Hematopoietic multipotent progenitor cell treated with erythropoietin and hydrocortisone succinate and interleukin-3 and kit ligand, for 15 days (in vitro differentiated cells): ENCODE results near the gene VDR.

Source experiments
- DNase-seq: peaks from one replicate; pipeline ENCODE4 v3.0.0-alpha.2; 2015; ENCODE audit warnings: low spot score

VDR gene

GRCh38 chr12:47892819-47893218 lies 12.0 kb downstream of the VDR start:
- no peak for DNase-seq

DNA sequence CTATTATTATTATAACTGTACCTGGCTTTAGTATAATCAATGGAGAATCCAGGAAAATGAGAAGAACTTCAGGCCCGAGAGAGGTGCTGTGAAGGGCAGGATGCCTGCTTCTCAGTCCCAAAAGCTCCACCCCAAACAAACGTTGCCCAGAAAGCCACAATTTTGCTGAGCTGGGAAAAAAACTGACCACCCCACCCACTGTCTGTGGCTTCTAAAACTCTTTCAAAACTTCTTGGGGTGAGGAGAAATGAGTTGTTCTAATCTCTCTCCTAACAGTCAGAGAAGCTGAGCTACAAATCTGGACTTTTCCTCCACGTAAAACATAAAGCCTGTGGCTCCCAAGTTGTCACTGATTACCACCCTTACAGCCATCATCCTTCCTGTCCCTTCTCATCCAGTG lies 13.4 kb downstream of the VDR start:
- no peak for DNase-seq

GRCh38 chr12:47889040-47889439 lies 15.8 kb downstream of the VDR start:
- DNase-seq, result no peak

DNA sequence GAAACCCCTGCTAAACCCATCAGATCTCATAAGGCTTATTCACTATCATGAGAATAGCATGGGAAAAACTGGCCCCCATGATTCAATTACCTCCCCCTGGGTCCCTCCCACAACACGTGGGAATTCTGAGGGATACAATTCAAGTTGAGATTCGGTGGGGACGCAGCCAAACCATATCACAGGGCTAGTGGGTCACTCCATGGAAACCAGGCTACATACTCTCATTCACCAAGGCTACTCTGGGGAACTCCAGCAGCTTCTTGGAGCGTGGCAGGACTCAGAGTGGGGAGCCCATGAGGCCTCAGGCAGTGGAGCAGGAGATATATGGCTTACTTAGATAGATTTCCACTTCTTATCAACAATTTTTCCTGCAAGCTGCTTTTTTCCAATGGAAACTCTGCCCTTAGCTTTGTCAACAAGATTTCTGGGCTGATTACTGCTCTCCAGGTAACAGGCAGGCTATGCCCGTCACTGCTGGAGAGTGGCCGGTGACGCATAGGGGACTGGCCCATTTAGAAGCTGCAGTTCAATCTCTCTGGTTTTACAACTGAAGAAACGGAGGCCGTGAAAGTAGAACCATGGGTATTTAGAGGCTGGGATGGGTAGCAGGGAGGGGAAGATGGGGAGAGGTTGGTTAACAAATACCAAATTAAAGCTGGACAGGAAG lies 16.5 kb downstream of the VDR start:
- DNase-seq, result no peak

GRCh38 chr12:47887529-47887928 lies 17.3 kb downstream of the VDR start:
- DNase-seq, result no peak

GRCh38 chr12:47886510-47887240 lies 18.1 kb downstream of the VDR start:
- no peak for DNase-seq

- DNase-seq, result no peak
These were observed 19.2 kb downstream of the VDR start for GRCh38 chr12:47885566-47885965.

- DNase-seq, result no peak
These were observed 19.7 kb downstream of the VDR start for GRCh38 chr12:47885012-47885501.

- no peak for DNase-seq
These were observed 20.3 kb downstream of the VDR start for GRCh38 chr12:47884501-47884900.

- no peak for DNase-seq
These were observed 21.1 kb downstream of the VDR start for GRCh38 chr12:47883663-47884195.

DNA sequence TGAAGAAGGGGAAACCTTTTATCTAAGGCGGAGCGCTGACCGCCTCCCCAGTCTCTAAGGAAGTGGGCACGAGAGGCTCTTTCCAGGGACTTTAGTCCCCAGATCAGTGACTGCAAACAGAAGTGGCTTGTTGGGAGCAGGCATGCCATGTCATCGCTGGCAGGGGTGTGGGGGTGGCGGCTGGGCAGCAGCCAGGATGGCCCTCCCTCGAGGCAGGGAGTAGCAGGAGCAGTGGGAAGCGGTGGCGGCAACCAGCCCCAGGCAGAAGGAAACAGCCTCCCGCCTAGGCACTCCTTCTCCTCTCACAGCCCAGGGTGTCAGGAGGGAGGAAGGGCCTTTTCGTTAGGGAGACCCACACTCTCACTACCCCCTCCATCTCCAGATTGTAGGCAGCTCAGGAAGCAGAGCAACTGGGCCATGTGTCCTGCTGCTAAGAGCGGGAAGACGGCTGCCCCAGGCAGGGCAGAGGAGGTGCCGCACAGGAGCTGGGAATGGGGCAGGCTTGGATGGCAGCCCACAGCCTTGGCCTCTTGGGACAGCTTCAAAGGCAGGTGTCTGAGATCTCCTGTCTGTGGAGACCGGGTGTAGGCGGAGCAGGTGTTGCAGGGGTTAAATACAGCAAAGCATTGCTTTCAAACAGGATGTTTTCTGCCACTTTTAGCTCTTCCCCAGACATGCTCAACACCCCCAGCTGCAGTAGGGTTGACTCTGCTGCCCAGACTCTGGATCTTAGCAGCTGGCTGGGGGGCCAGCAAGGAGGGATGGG lies 21.8 kb downstream of the VDR start:
- DNase-seq, result no peak

DNA sequence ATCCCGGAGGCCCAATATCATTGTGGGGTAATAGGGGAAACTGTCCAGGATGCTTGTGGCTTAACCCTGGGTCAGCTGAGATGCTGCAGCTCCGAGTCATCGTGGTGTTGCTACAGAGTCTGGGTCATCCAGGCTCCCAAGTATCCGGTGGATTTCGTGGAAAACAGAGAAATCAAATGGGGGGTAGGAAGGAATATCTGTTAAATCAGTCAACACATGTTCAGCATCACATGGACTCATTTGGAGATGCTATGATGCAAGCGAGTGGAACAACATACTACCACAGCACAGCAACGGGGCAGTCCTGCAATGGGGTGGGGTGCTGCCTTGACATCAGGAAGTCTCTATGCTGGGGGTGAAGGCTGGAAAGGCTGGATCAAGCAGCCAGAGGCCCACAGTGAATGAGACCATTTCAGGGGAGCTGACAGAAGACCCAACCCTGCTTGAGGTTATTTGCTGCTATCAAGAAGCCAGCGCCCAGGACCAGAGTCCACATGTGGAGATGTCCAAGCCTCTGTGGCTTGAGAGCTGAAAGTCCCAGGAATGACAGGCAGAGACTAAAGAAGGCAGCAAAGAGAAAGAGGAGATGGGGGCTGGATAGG lies 22.9 kb downstream of the VDR start:
- no peak for DNase-seq

DNA sequence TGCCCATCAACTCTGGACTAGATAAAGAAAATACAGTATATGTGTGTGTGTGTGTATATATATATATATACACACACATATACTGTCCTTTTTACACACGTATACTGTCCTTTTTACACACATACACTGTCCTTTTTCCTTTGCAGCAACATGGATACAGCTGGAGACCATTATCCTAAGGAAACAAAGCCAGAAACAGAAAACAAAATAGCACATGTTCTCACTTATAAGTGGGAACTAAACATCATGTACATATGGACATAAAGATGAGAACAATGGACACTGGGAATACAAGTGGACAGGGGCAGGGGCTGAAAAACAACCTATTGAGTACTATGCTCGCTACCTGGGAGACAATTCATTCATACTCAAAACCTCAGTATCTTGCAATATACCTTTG lies 23.7 kb downstream of the VDR start:
- no peak for DNase-seq

DNA sequence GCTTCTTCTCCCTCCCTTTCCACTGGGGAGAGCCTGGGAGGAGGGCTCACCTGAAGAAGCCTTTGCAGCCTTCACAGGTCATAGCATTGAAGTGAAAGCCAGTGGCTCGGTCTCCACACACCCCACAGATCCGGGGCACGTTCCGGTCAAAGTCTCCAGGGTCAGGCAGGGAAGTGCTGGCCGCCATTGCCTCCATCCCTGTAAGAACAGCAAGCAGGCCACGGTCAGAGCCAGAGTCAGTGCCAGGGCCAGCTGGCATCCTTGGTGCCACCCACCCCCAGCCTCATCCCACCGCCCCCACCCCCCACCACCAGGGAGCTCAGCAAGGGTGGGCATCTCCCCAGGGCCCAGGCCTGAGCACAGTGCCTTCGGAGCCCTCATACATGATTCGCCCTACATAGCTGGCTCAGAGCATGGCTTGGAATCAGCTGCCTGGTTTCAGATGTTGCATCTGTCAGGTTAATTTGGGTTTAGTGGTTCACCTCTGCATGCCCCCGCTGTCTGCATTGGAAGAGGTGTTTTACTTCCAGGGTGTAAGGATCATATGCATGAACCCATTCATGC lies 25.8 kb downstream of the VDR start:
- DNase-seq, result no peak

- DNase-seq, result no peak
These were observed 26.4 kb downstream of the VDR start for GRCh38 chr12:47878293-47878917.

DNA sequence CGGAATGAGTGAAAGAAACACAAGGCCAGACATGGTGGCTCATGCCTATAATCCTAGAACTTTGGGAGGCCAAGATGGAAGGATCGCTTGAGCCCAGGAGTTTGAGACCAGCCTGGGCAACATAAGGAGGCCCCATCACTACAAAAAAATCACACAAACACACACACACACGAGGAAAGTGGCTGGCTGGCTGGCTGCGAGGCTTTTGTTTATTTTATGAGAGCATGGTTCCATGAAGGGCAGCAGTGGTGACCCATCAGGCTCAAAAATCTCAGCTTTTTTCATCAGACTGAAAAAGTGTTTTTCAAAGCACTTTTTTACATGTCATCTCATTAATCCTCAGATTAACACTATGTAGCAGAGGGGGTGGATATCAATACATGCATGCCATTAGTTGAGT lies 27.7 kb downstream of the VDR start:
- DNase-seq, result no peak

GRCh38 chr12:47876440-47876960 lies 28.3 kb downstream of the VDR start:
- no peak for DNase-seq

DNA sequence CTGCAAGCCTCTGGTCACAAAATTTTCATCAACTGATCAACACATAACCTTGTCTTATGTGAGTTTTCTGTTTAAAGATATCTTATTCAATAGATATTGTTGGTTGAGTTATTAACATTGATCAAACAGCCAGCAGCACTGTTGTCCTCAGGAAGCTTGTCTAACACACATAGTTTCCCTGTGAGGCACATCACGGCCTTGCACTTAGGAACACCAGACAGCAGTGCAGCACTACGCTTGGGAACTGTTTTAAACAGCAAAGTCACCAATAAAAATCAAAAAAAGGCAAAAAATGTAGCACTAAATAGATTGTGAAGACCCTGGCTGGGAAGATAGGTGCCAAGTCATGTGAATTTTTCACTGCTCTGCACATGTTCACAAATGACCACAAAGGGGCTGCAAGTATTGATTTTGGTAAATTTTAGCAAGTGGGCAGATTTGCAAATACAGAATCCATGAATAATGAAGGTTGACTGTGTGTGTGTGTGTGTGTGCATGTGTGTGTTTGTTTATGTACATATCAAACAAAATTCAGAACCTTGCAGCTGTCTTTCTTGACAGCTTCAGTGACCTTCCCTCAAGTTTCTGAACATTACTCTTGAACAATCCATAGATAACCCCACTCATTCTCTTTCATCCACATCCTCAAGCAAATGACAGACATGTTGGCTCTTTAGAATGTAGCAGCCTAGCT lies 28.9 kb downstream of the VDR start:
- DNase-seq, result no peak

- no peak for DNase-seq
These were observed 30.5 kb downstream of the VDR start for GRCh38 chr12:47874316-47874715.

DNA sequence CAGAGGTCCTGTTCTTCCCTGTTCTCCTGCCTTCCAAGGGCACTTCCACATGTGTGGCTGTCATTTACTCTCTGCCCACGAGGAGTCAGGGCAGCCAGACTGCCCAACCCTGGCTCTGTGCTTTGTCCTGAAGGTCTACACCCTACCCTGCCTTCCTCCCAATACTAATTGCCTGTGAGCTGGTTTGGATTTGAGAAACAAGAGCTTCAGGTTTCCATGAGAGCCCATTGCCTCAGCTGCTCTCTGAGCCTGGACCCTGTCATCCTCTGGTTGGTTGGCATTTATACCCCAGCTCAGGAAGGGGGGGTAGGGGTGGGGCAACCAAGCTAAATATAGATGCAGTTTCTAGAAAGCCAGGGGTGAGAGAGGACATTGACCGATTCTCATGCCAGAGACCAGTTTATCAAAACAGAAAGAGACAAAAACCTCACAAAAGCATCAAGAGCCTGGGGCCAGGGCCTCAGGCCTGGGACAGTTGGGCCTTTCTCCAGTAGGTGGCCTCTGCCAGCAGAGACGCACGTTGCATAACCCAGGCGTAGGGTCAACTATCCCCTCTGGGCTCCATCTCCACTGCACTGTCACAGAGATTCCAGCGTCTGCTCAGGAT lies 34.5 kb downstream of the VDR start:
- no peak for DNase-seq
